RWPE1 (cell line): ENCODE results near the gene NKTR.

Experiments
- CTCF ChIA-PET: fragments of 350-600 bp; sonication (Branson Sonifier 250); formaldehyde crosslinking; extraction: SDS; loops from one replicate; lab custom pipeline; 2021; lab: Yijun Ruan, JAX
- POLR2A ChIA-PET: fragments of 400-600 bp; formaldehyde crosslinking; extraction: SDS; loops from one replicate; lab custom pipeline; 2020; ENCODE audit warnings: antibody characterized with exemption; ENCODE audit not compliant: low non-redundant PET; lab: Yijun Ruan, JAX
- DNase-seq: peaks from one replicate; pipeline ENCODE4 v3.0.0; 2012; ENCODE audit warnings: low spot score
- H3K27ac ChIP-seq: fragments of 450-650 bp; 2 replicates; pipeline ENCODE4 v1.5.1; 2017
- CTCF ChIP-seq: fragments of 450-650 bp; conservative IDR thresholded peaks from 2 replicates; pipeline ENCODE4 v1.5.1; 2017; ENCODE audit warnings: low read depth, mild to moderate bottlenecking

NKTR gene

GRCh38 chr3:42680271-42680670 lies 79.8 kb downstream of the NKTR start:
- no peak for TF ChIP-seq CTCF
- H3K27ac ChIP-seq: no peak overlapping the region
- CTCF ChIA-PET: no interaction called here
- no peak for DNase-seq
- POLR2A ChIA-PET: no interaction called here

GRCh38 chr3:42680806-42681205 lies 80.3 kb downstream of the NKTR start:
- ChIA-PET CTCF (no interaction called here), POLR2A (no interaction called here)
- no peak for DNase-seq
- TF ChIP-seq CTCF: no peak
- no peak overlapping the region for H3K27ac ChIP-seq

GRCh38 chr3:42681361-42682038 lies 81.0 kb downstream of the NKTR start:
- no peak for DNase-seq
- no peak for TF ChIP-seq CTCF
- CTCF ChIA-PET: no interaction called here
- H3K27ac ChIP-seq: no peak overlapping the region
- POLR2A ChIA-PET: no interaction called here

GRCh38 chr3:42682301-42683070 lies 82.0 kb downstream of the NKTR start:
- no peak overlapping the region for H3K27ac ChIP-seq
- POLR2A ChIA-PET: no interaction called here
- CTCF ChIA-PET: no interaction called here
- no peak for TF ChIP-seq CTCF
- no peak for DNase-seq

- peak overlapping the region; percentile 72 for H3K27ac ChIP-seq
- DNase-seq: peak; percentile 97
- no peak for TF ChIP-seq CTCF
- POLR2A ChIA-PET: no interaction called here
- CTCF ChIA-PET: no interaction called here
These were observed 83.6 kb downstream of the NKTR start for GRCh38 chr3:42683875-42684598.

GRCh38 chr3:42684632-42685362 lies 84.3 kb downstream of the NKTR start:
- DNase-seq: no peak
- no peak overlapping the region; the same call in 1 of the 2 replicates for H3K27ac ChIP-seq
- TF ChIP-seq CTCF: no peak
- ChIA-PET CTCF (no interaction called here), POLR2A (no interaction called here)
